ENCODE results near the gene CELSR1.

DNA sequence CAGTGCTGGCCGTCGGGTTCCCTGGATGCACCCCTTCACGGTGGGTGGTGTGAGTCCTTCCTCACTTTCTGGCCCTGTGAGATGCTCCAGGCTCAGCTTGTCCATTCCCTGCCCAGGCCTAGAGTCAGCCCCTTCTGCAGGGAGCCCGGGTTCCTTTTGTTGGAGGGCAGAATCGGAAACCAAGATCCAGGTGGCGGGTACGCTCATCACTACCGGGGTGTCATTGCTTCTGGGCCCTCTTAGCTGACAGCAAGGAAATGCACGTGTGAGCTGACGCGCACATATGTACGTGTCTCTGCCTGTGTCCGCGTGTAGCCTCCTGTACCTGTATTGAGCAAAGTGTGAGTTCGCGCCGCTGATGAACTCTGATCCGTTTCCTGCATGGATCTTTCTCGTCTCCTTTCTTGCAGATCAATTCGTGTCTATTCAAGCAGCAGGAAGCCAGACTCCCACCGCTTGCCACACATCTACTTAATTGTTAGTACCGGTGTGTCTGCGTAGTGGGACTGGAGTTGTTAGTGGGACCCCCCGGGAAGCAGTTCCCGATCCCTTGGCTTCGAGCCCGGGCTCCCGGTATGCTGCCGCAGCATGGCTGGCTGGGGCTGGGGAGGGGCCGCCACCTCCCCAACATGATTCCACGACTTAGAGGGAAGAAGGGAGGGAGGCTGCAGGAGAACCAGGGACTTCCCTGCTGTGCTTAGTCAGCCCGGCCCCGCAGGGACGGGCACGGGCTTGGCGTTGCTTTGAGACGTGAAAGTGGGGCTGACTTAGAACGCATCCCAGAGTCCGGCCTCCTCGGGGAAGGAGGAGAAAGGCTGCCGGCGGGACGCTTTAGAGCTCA lies 46.9 kb upstream of the CELSR1 start:
- TF ChIP-seq POLR2A (IDR thresholded peaks at IDR 0.05; ENCODE audit: low read length) = no peak
- TF ChIP-seq GATA1 (IDR thresholded peaks at IDR 0.05; ENCODE audit: low read depth, low read length) = no peak

Data from erythroblast (primary cell).